Activated CD8-positive, alpha-beta memory T cell treated with anti-CD3 and anti-CD28 coated beads, Interleukin-2, amount 50 U/mL, for 1 hour (primary cell): ENCODE results near the gene HEXD.

Source experiments
- DNase-seq: peaks from one replicate; pipeline ENCODE4 v3.0.0-alpha.2; 2020; ENCODE audit errors: extremely low read depth

Gene HEXD

DNA sequence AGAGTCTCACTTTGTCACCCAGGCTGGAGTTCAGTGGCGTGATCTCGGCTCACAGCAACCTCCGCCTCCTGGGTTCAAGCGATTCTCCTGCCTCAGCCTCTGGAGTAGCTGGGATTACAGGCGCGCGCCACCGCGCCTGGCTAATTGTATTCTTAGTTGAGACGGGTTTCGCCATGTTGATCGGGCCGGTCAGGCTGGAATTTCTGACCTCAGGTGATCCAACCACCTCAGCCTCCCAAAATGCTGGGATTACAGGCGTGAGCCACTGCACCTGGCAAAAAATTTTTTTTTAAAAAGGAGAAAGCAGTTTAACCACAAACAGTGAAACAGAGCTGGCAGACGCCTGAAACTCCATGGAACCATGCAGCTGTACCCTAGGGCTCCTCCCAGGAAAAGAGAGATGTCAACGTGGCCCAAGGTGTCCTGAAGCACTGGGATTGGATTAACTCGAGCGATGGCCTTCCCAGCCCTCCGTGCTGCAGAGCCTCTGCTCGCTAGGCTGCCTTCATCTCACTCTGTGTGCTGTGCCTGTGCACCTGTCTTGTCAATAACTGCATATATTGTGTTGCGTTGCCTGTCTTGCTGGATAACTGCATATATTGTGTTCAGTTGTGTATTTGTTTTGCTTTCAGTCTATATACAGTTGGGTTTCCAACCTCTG, 71.8 kb downstream of the HEXD start:
- DNase-seq, result no peak

DNA sequence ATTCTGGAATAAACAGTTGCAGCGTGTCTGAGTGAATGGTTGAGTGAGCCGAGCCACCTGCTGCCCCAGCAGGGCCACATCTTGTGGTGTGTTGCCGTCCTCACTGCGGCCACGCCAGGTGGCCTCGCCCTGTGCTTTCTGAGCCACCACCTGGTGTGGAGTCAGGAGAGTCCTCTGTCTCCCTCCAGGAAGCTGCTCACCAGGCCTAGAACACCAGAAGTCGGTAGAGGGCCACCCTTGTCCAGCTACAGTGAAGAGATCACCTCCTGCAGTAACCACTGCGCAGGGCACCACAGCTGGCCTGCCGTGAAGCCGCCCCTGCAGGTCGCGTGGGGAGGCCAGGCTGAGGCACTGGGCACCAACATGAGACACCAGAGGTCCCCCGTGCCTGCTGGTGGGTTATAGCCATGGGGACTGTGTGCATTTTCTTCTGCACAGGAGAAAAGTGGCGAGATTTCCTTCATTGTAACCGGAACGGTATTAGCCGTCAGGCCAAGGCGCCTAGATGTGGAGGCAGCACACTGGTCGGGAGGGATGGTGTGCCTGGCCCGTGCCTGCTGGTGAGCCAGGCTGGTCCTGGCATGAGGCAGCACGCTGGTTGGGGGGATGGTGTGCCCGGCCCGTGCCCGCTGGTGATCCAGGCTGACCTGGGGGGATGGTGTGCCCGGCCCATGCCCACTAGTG, 72.5 kb downstream of the HEXD start:
- DNase-seq, result no peak

DNA sequence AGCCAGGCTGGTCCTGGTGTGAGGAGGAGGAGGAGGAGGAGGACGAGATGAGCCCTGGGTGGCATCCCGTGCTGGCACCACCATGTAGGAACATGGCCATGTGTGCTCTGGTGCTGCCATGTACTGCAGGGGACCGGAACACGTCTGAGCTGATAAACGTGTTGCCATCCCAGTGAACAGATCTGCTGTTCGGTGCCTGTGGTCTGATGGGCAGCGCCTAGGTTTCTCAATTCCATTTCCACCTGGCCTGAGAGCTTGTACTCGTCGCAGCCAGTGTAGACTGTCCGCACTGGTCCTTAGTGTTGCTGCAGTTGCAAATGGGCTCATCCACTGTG, 73.0 kb downstream of the HEXD start:
- DNase-seq, result no peak

DNA sequence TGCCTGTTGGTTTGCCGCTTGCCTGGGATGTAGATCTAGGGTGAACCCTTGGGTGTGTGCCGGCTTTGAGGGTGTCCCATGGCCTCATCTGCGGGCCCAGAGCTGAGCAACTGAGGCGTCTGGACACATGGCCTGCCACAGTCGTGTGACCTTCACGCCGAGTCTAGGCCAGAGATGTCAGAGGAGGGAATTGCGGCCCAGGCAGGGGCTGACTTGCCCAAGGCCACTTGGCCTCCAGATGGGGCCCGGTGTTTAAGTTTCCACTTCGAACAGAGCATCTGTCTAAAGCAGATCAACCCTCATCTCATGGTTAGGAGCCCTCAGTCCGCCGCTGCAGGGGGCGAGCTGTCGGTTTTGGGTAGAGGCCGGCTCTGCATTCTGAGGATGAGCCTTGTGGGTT, 73.4 kb downstream of the HEXD start:
- no peak for DNase-seq
